HUES64 (cell line): Measurements from ENCODE around the gene MFF.
"Not testable (repeated sequence)": the region's sequence is repeated elsewhere in the genome, so short reads cannot be mapped to it uniquely, and the experiment has no call there.

Experiments used
- H3K27ac ChIP-seq: 2 replicates; pipeline ENCODE4 v1.7.0; 2013; ENCODE audit warnings: low read depth, low read length, inconsistent platforms
- H3K27me3 ChIP-seq: 2 replicates; pipeline ENCODE4 v1.6.1; 2013; ENCODE audit warnings: mild to moderate bottlenecking, low read length; ENCODE audit not compliant: insufficient read depth
- H3K36me3 ChIP-seq: 2 replicates; pipeline ENCODE4 v1.6.1; 2013; ENCODE audit warnings: mild to moderate bottlenecking, low read length; ENCODE audit not compliant: insufficient read depth
- H3K4me1 ChIP-seq: 2 replicates; pipeline ENCODE4 v1.6.1; 2013; ENCODE audit warnings: mild to moderate bottlenecking, low read length, moderate library complexity; ENCODE audit not compliant: insufficient read depth
- H3K4me3 ChIP-seq: 2 replicates; pipeline ENCODE4 v1.5.1; 2013; ENCODE audit warnings: mild to moderate bottlenecking, low read length, moderate library complexity
- H3K9ac ChIP-seq: 2 replicates; pipeline ENCODE4 v1.6.1; 2013; ENCODE audit warnings: mild to moderate bottlenecking, low read depth, low read length
- H3K9me3 ChIP-seq: 2 replicates; pipeline ENCODE4 v1.6.1; 2013; ENCODE audit warnings: low read depth, low read length; ENCODE audit not compliant: insufficient read depth
- WGBS: fragments of 150-250, 120-280 bp; methylation state at CpG from one replicate; pipeline ENCODE4 v1.1.7; 2013; ENCODE audit warnings: missing lambda C conversion rate; 5-methylcytosine and 5-hydroxymethylcytosine counted together

MFF gene

GRCh38 chr2:227364585-227365263 is 39.7 kb downstream of the MFF start:
- H3K4me1 ChIP-seq, H3K27ac ChIP-seq, H3K9ac ChIP-seq, H3K9me3 ChIP-seq, H3K27me3 ChIP-seq, H3K4me3 ChIP-seq: not testable (repeated sequence)
- WGBS = 92% methylated on average over 11 of the region's 11 CpGs
- H3K36me3 ChIP-seq = peaks cover 10% of the 10 kb centered on the region; the same call in 1 of the 2 replicates

- Histone ChIP-seq H3K27me3 (no peaks in the 10 kb centered on the region), H3K4me3 (no peak overlapping the region), H3K9me3 (no peaks in the 10 kb centered on the region), H3K36me3 (peaks cover 1% of the 10 kb centered on the region; the same call in 1 of the 2 replicates), H3K27ac (no peak overlapping the region), H3K4me1 (no peaks in the 10 kb centered on the region), H3K9ac (no peak overlapping the region)
- WGBS = 96% methylated on average over 3 of the region's 3 CpGs
Observed at GRCh38 chr2:227365833-227366232, 40.8 kb downstream of the MFF start.

GRCh38 chr2:227366769-227367426 is 41.8 kb downstream of the MFF start:
- H3K36me3 ChIP-seq = no peaks in the 10 kb centered on the region
- no peak overlapping the region for H3K4me3 ChIP-seq
- WGBS = 90% methylated on average over 11 of the region's 11 CpGs
- H3K27me3 ChIP-seq = no peaks in the 10 kb centered on the region
- no peak overlapping the region for H3K9ac ChIP-seq
- no peak overlapping the region for H3K27ac ChIP-seq
- H3K4me1 ChIP-seq = no peaks in the 10 kb centered on the region
- no peaks in the 10 kb centered on the region for H3K9me3 ChIP-seq

GRCh38 chr2:227367427-227367795 is 42.4 kb downstream of the MFF start:
- no peak overlapping the region for H3K9ac ChIP-seq
- no peak overlapping the region for H3K27ac ChIP-seq
- H3K9me3 ChIP-seq = no peaks in the 10 kb centered on the region
- H3K4me3 ChIP-seq = no peak overlapping the region
- 95% methylated on average over 3 of the region's 3 CpGs for WGBS
- H3K4me1 ChIP-seq = no peaks in the 10 kb centered on the region
- H3K36me3 ChIP-seq = no peaks in the 10 kb centered on the region
- no peaks in the 10 kb centered on the region for H3K27me3 ChIP-seq

GRCh38 chr2:227368574-227368973 is 43.5 kb downstream of the MFF start:
- no peak overlapping the region for H3K9ac ChIP-seq
- no peak overlapping the region for H3K4me3 ChIP-seq
- no peaks in the 10 kb centered on the region for H3K36me3 ChIP-seq
- WGBS = 94% methylated on average over 5 of the region's 5 CpGs
- H3K9me3 ChIP-seq = no peaks in the 10 kb centered on the region
- H3K4me1 ChIP-seq = no peaks in the 10 kb centered on the region
- H3K27ac ChIP-seq = no peak overlapping the region
- H3K27me3 ChIP-seq = no peaks in the 10 kb centered on the region

DNA sequence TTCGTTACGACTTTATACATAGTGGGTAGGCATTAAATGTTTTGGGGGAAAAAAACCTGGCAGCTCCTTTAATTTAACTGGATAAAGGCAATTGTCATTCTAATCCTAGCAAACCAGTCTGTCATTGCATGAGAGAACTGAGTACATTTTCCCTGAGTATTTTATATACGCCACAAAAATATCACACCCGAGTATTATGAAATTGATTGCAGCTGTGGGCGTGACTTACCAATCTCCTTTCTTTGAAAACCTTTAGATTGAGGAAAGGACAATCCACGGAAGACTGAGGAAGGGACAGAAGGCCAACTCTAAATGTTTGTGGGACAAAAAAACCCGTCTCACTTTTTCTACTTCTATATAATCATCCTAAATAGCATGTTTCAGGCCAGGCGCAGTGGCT is 45.0 kb downstream of the MFF start:
- H3K4me3 ChIP-seq = no peak overlapping the region
- H3K4me1 ChIP-seq = no peaks in the 10 kb centered on the region
- WGBS = over 99% methylated on average over 8 of the region's 8 CpGs
- no peak overlapping the region for H3K9ac ChIP-seq
- no peaks in the 10 kb centered on the region for H3K27me3 ChIP-seq
- H3K9me3 ChIP-seq = no peaks in the 10 kb centered on the region
- H3K36me3 ChIP-seq = no peaks in the 10 kb centered on the region
- H3K27ac ChIP-seq = no peak overlapping the region

DNA sequence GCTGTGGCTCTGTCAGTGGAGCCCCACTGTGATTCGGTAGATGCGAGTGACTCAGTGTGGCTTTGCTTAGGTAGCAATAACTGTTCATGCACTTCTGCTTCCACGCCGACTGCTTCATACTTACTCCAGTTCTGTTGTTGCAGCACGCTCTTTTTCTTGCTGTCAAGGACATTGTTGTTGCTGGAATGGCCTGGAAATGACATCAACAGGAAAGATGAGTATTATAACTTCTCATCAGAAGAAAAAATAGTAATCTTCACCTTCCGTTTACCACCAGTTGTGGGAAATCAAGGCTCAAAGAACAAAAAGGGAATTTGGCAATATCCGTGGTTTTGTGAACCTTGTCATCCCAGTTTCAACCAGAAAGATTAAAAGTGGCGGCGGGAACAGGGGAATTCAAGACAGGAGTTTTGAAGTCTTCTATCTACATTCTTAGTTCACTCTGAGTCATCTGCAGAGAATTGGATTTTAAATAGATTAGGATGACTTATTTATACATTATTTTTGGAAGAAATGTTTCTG is 45.8 kb downstream of the MFF start:
- Histone ChIP-seq H3K36me3 (no peaks in the 10 kb centered on the region), H3K9ac (no peak overlapping the region), H3K27ac (no peak overlapping the region), H3K27me3 (no peaks in the 10 kb centered on the region), H3K4me1 (no peaks in the 10 kb centered on the region), H3K9me3 (no peaks in the 10 kb centered on the region), H3K4me3 (no peak overlapping the region)
- 95% methylated on average over 9 of the region's 9 CpGs for WGBS

DNA sequence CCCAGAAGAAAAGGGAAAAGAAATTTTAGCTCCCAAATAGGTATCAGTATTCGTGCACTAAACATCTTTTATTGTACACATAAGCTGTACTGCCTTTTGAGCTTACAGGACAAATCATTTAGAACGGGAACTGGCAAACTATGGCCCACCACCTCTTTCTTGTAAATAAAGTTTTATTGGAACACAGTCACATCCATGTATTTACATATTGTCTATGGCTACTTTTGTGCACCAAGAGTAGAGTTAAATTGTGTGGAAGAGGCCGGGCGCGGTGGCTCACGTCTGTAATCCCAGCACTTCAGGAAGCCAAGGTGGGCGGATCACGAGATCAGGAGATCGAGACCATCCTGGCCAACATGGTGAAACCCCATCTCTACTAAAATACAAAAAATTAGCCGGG is 48.3 kb downstream of the MFF start:
- Histone ChIP-seq H3K9ac (no peak overlapping the region), H3K36me3 (no peaks in the 10 kb centered on the region), H3K4me3 (no peak overlapping the region), H3K4me1 (peaks cover 4% of the 10 kb centered on the region; the same call in 1 of the 2 replicates), H3K27me3 (no peaks in the 10 kb centered on the region), H3K27ac (no peak overlapping the region), H3K9me3 (no peaks in the 10 kb centered on the region)
- 91% methylated on average over 10 of the region's 10 CpGs for WGBS

DNA sequence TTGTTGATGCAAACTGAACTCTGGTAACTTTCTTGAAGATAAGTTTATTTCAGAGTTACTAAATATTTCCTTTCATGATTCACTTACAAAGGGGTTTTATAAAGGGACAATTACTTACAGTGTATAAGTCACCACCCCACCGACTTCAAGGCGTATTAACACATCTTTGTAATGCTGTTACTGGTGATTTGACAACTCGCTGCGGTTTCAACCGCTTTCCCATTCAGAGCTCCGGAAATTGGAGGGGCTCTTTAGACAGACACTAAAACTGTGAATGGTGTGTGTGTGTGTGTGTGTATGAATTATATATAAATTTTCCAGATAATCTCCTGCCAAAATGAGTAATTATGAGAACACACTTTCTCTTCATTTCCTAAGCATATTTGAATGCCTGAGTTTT is 49.1 kb downstream of the MFF start:
- Histone ChIP-seq H3K9me3 (no peaks in the 10 kb centered on the region), H3K4me3 (no peak overlapping the region), H3K36me3 (no peaks in the 10 kb centered on the region), H3K9ac (no peak overlapping the region), H3K27me3 (no peaks in the 10 kb centered on the region), H3K27ac (no peak overlapping the region), H3K4me1 (peaks cover 4% of the 10 kb centered on the region; the same call in 1 of the 2 replicates)
- 82% methylated on average over 6 of the region's 6 CpGs for WGBS

GRCh38 chr2:227376656-227377396 is 51.8 kb downstream of the MFF start:
- no peak overlapping the region for H3K4me3 ChIP-seq
- H3K4me1 ChIP-seq = peaks cover 4% of the 10 kb centered on the region; the same call in 1 of the 2 replicates
- no peaks in the 10 kb centered on the region for H3K36me3 ChIP-seq
- H3K9me3 ChIP-seq = no peaks in the 10 kb centered on the region
- 84% methylated on average over 7 of the region's 9 CpGs for WGBS
- H3K9ac ChIP-seq = no peak overlapping the region
- no peaks in the 10 kb centered on the region for H3K27me3 ChIP-seq
- no peak overlapping the region for H3K27ac ChIP-seq
